Bladder microvascular endothelial cell (primary cell): Measurements from ENCODE around the gene CEP76. TPM values are rescaled to one million over a fixed set of nuclear protein-coding genes. Genes with fewer than 3 reads are reported as not detected.

Experiments
- total RNA-seq: library from RNA; depleted of rRNA; stranded (reverse); fragments of >200 nt; gene quantifications from 2 replicates; pipeline ENCODE4 v1.2.3, GENCODE V29; 2014

The CEP76 gene, protein sequence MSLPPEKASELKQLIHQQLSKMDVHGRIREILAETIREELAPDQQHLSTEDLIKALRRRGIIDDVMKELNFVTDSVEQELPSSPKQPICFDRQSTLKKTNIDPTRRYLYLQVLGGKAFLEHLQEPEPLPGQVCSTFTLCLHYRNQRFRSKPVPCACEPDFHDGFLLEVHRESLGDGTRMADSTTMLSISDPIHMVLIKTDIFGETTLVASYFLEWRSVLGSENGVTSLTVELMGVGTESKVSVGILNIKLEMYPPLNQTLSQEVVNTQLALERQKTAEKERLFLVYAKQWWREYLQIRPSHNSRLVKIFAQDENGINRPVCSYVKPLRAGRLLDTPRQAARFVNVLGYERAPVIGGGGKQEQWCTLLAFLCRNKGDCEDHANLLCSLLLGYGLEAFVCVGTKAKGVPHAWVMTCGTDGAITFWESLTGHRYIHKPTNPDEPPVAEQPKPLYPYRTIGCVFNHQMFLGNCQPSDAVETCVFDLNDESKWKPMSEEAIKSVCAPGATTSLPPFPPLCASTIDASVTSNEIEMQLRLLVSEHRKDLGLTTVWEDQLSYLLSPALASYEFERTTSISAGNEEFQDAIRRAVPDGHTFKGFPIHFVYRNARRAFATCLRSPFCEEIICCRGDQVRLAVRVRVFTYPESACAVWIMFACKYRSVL
- total RNA-seq: 12.5 and 12.6 TPM in 2 replicates

DNA sequence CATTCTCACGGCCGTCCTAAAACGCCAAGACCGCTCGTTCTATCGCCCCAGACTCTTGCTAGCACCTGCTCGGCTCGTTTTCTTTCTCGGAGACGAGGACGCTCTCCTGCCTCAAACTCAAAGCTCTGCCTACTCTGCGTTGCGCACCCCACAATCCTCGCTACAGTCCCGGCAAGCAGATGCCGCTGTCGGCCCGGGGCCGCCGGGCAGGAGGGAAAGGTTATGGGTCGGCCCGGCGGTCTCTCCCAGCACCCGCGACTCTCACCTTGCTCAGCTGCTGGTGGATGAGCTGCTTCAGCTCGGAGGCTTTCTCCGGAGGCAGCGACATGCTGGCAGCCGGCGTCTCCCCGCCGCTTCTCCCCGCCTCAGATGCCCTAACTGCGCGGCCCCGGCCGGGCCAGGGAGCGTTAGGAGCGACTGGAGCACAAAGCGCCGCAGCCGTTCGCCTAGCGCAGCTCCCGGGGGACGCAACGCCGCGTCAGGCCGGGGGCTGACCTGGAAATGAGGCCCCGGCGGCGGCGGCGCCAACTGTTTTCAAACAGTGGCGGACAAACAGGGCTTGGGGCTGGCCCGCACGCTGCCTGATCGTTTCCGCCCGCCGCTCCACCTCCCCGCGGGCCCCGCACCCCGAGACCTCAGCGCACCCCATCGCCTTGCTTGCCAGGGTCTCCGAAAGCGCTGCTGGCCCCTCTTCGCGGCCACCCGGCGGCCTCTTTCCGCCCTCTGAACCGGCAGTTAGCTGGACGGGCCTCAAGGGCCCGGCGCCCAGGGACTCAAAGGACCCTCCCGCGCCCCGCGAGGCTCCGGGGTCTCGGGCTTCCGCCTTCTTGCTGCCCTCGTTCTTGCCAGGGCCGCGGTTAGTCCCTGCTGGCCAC is at the start of gene CEP76, which contains the start of gene PSMG2:
Gene CEP76, minus strand, starts transcription at position 503 of the 875 bp plus-strand sequence. Its CDS starts 175 bp downstream, at position 328.
Gene PSMG2, plus strand, starts transcription at position 822 of the 875 bp plus-strand sequence. CDS start 66 bp downstream, outside the sequence.

DNA sequence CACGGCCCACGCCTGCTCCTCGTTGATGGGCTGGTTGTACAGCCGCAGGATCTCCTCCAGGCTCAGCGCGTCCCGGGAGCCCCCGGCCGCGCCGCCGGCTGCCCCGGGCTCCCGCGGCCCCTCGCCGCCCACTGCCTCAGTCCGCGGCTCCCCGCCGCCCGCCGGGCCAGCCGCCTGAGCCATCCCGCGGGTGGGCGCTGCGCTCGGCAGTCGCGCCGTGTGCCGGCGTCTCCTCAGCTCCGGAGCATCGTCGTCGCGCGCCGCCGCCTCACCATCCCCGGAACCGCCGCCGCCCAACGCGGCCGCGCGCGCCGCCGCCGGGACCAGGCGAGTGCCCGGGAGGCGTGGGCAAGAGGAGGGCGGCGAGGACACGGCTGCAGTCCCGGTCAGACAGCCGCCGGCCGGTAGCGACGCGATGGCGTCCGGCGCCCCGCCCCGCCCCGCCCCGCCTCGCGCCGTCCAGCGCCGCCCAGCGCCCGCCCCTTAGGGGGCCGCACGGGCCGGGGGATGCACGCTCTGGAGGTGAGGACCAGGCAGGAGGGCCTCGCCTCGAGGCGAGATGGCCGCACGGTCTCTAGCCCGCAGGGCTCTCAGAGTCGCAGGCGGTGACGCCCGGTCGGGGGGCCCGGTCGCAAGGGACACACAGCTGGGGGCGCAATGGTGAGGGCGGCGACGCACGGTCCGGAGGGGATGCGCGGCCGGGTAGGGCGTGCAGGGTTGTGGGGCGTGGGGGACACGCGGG is 44.7 kb downstream of the CEP76 start, which contains the start of gene SPIRE1:
Gene SPIRE1, minus strand, starts transcription at position 424 of the 742 bp plus-strand sequence. Its CDS starts 241 bp downstream, at position 183.

Other genes starting within 250 kb of the CEP76 start
- 12.8 and 20.1 TPM in 2 replicates for gene SPIRE1, start 44.6 kb downstream of the CEP76 start, total RNA-seq
- gene PSMG2, start 319 bp upstream of the CEP76 start, total RNA-seq: 41.6 and 57.5 TPM in 2 replicates
- gene PTPN2, start 181.5 kb upstream of the CEP76 start, total RNA-seq: 14.4 and 24.0 TPM in 2 replicates
- 21.2 and 64.4 TPM in 2 replicates for gene SEH1L, start 245.3 kb upstream of the CEP76 start, total RNA-seq